C4-2B (cell line): ENCODE data around the gene RPAIN.

Source experiments
- CTCF ChIP-seq: fragments of 450-650 bp; conservative IDR thresholded peaks from 2 replicates; pipeline ENCODE4 v1.5.1; 2017; ENCODE audit warnings: mild to moderate bottlenecking
- ZFX ChIP-seq: fragments of 450-650 bp; IDR thresholded peaks from 2 replicates; pipeline ENCODE4 v1.6.1; 2017

- TF ChIP-seq CTCF (no peak), ZFX (no peak)
Measured at GRCh38 chr17:5480962-5481361, 61.0 kb downstream of the RPAIN start.
